ENCODE results near the gene BPHL. TPM values are rescaled to one million over a fixed set of nuclear protein-coding genes. Genes with fewer than 3 reads are reported as not detected.

The BPHL gene
- total RNA-seq, 1 experiment from 2014 or later = 48.7 TPM

DNA sequence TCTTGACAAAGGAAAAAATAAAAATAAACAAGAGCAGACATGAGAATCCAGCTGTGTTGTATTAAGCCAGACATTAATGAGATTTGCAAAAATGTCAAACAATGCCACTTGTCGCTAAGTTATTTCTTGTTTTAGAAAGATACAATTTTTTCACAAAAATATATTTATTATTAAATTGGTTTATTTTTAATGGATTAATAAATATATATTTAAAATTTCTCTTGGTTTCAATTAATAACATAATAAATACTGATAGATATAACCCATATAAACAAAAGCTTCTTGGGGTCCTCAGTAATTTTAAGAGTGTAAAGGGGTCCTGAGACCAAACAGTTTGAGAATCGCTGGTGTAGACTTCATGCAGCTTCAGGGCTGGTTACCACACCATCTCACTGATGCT lies 82.9 kb downstream of the BPHL start:
- Histone ChIP-seq H4K8ac (replicated peaks; ENCODE audit: insufficient read length, low read depth, low read length) (no peak overlapping the region), H2BK12ac (ENCODE audit: insufficient read length, low read depth, low read length) (no peak overlapping the region), H3K14ac (ENCODE audit: insufficient read depth, low read length) (no peak overlapping the region), H2AK5ac (ENCODE audit: insufficient read length, low read length) (no peak overlapping the region), H3K4me2 (ENCODE audit: insufficient read depth, insufficient read length, low read length) (no peak overlapping the region), H3K4ac (ENCODE audit: low read depth, low read length) (no peak overlapping the region), H3K18ac (ENCODE audit: insufficient read length, low read depth, low read length) (no peak overlapping the region), H3K23me2 (ENCODE audit: insufficient read length, low read depth, low read length, poor library complexity, severe bottlenecking) (no peaks in the 10 kb centered on the region), H3K79me2 (ENCODE audit: insufficient read depth, low read length) (no peaks in the 10 kb centered on the region), H3K27me3 (ENCODE audit: insufficient read depth, low read length) (no peaks in the 10 kb centered on the region), H3K27ac (ENCODE audit: insufficient read length, low read depth, low read length) (no peak overlapping the region), H3K9ac (ENCODE audit: extremely low read depth, insufficient read length, low read length) (no peak overlapping the region), H4K20me1 (ENCODE audit: control insufficient read depth, insufficient read depth, insufficient read length) (no peaks in the 10 kb centered on the region), H3K4me1 (ENCODE audit: insufficient read depth, low read length) (peaks cover 6% of the 10 kb centered on the region), H2BK120ac (ENCODE audit: low read depth, low read length, poor library complexity, severe bottlenecking) (no peak overlapping the region), H3T11ph (ENCODE audit: low read length) (no peak overlapping the region), H4K91ac (ENCODE audit: insufficient read length, low read depth, low read length) (no peak overlapping the region), H2AFZ (ENCODE audit: low read length) (no peak overlapping the region), H2BK20ac (ENCODE audit: low read depth, low read length, poor library complexity, severe bottlenecking) (no peak overlapping the region), H2BK5ac (ENCODE audit: insufficient read length, low read length) (no peak overlapping the region), H2BK15ac (ENCODE audit: low read depth, low read length) (no peak overlapping the region), H3K79me1 (ENCODE audit: insufficient read depth, low read depth, low read length, poor library complexity, severe bottlenecking) (no peaks in the 10 kb centered on the region), H3K56ac (ENCODE audit: insufficient read length, low read depth, low read length) (no peak overlapping the region), H3K9me3 (ENCODE audit: control insufficient read depth, low read depth, low read length) (no peaks in the 10 kb centered on the region), H4K5ac (ENCODE audit: insufficient read length, low read depth, low read length) (no peak overlapping the region), H3K23ac (ENCODE audit: insufficient read length, low read depth, low read length) (no peak overlapping the region)
- no CpG with 5 or more reads among the region's 2 CpGs for WGBS (ENCODE audit: extremely low coverage, insufficient read length, low lambda C conversion rate)
- Mint-ChIP-seq H3K4me1 (peaks cover 16 to 18% of the 10 kb centered on the region in 2 experiments), H3K27me3 (ENCODE audit: low read depth) (no peaks in the 10 kb centered on the region), H3K9me3 (peaks cover 3 to 4% of the 10 kb centered on the region in 2 experiments; a peak in 4 of 5 replicates), H3K4me3 (no peak overlapping the region), H3K36me3 (ENCODE audit: insufficient read depth in 1 of 3, low read depth in 3 of 3) (no peaks in the 10 kb centered on the region; a peak in 1 of 7 replicates), H3K27ac (no peak overlapping the region)
- DNase-seq = no peak
- TF ChIP-seq, protein P1, sequence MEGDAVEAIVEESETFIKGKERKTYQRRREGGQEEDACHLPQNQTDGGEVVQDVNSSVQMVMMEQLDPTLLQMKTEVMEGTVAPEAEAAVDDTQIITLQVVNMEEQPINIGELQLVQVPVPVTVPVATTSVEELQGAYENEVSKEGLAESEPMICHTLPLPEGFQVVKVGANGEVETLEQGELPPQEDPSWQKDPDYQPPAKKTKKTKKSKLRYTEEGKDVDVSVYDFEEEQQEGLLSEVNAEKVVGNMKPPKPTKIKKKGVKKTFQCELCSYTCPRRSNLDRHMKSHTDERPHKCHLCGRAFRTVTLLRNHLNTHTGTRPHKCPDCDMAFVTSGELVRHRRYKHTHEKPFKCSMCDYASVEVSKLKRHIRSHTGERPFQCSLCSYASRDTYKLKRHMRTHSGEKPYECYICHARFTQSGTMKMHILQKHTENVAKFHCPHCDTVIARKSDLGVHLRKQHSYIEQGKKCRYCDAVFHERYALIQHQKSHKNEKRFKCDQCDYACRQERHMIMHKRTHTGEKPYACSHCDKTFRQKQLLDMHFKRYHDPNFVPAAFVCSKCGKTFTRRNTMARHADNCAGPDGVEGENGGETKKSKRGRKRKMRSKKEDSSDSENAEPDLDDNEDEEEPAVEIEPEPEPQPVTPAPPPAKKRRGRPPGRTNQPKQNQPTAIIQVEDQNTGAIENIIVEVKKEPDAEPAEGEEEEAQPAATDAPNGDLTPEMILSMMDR (conservative IDR thresholded peaks at IDR 0.05) = no peak

Other genes starting within 250 kb of the BPHL start
- gene SERPINB9, start 215.4 kb upstream of the BPHL start, total RNA-seq (2021) = 382 and 390 TPM in 2 replicates
- 39.0 and 40.6 TPM in 2 replicates for gene SERPINB6, start 147.1 kb upstream of the BPHL start, total RNA-seq (2021)
- gene NQO2, start 118.8 kb upstream of the BPHL start, total RNA-seq (2021) = 105 and 106 TPM in 2 replicates
- gene RIPK1, start 50.2 kb upstream of the BPHL start, total RNA-seq (2021) = 24.6 and 25.1 TPM in 2 replicates
- 258 and 268 TPM in 2 replicates for gene TUBB2A, start 38.8 kb downstream of the BPHL start, total RNA-seq (2021)
- gene TUBB2B, start 108.9 kb downstream of the BPHL start, total RNA-seq (2021) = 317 and 320 TPM in 2 replicates
- 27.3 and 29.3 TPM in 2 replicates for gene PSMG4, start 140.2 kb downstream of the BPHL start, total RNA-seq (2021)

Measured in H9 (cell line).